D721Med (cell line): ENCODE data around the gene GAB2.

Experiments
- DNase-seq: peaks from one replicate; pipeline ENCODE4 v3.0.0; 2011; ENCODE audit warnings: low spot score; ENCODE audit not compliant: insufficient read length
- FAIRE-seq: peaks from 2 replicates; lab custom pipeline; 2011; peaks lifted over from hg19 to GRCh38; lab: Jason Lieb, UNC
- CTCF ChIP-seq: IDR thresholded peaks from 2 replicates; pipeline ENCODE4 v1.5.1; 2012; ENCODE audit warnings: mild to moderate bottlenecking, control low read depth; ENCODE audit not compliant: insufficient read depth; ENCODE audit errors: missing control alignments

Gene GAB2

GRCh38 chr11:78201096-78201818, 216.4 kb downstream of the GAB2 start:
- TF ChIP-seq CTCF, result no peak

DNA sequence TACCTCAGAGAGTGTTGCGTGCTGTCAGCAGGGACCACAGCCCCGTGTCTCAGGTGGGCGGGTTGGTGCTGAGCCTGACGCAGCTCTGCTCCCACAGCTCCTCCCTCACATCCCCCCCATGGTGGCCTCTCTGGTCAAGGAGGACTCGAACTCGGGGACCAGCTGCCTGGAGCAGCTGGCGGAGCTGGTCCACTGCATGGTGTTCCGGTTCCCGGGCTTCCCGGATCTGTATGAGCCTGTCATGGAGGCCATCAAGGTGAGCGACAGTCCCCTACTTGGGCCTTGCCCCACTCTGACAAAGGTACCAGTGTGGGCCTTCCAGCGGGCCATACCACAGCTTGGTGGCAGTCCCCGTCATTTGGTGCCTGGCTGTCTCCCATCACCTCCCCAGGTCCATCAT, 217.1 kb downstream of the GAB2 start:
- no peak for FAIRE-seq
- no peak for TF ChIP-seq CTCF

More at GRCh38 chr11:78201096-78201818, 216.4 kb downstream of the GAB2 start:
- no peak for DNase-seq
- no peak for FAIRE-seq

DNA sequence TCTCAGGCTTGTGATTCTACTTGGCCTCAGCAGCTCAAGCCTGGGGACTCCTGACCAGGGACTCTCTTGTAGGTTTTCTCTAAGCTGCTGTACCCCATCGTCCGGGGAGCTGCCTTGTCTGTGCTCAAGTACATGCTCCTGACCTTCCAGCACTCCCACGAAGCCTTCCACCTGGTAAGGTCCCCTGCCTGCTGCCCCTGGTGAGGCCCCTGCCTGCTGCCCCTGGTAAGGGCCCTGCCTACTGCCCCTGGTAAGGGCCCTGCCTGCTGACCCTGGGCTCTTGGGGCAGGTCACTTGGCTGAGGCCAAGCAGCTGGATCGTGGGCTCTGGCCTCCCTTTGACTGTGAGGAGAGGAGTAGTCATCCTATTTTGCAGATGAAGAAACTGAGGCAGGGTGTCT, 217.6 kb downstream of the GAB2 start:
- TF ChIP-seq CTCF, result no peak
- FAIRE-seq (no peak), DNase-seq (no peak)

More for the DNA sequence above, 217.1 kb downstream of the GAB2 start:
- DNase-seq, result no peak

GRCh38 chr11:78199653-78200015, 218.0 kb downstream of the GAB2 start:
- no peak for FAIRE-seq
- no peak for TF ChIP-seq CTCF
- DNase-seq, result no peak

- TF ChIP-seq CTCF, result no peak
- DNase-seq, result no peak
- FAIRE-seq, result no peak
Observed at GRCh38 chr11:78199015-78199652, 218.5 kb downstream of the GAB2 start.

GRCh38 chr11:78197816-78198215, 219.8 kb downstream of the GAB2 start:
- TF ChIP-seq CTCF, result no peak
- DNase-seq (no peak), FAIRE-seq (no peak)

GRCh38 chr11:78196661-78197091, 220.9 kb downstream of the GAB2 start:
- DNase-seq, result no peak
- TF ChIP-seq CTCF, result no peak
- no peak for FAIRE-seq
